ENCODE results near the gene UGT1A4.

UGT1A4 gene

DNA sequence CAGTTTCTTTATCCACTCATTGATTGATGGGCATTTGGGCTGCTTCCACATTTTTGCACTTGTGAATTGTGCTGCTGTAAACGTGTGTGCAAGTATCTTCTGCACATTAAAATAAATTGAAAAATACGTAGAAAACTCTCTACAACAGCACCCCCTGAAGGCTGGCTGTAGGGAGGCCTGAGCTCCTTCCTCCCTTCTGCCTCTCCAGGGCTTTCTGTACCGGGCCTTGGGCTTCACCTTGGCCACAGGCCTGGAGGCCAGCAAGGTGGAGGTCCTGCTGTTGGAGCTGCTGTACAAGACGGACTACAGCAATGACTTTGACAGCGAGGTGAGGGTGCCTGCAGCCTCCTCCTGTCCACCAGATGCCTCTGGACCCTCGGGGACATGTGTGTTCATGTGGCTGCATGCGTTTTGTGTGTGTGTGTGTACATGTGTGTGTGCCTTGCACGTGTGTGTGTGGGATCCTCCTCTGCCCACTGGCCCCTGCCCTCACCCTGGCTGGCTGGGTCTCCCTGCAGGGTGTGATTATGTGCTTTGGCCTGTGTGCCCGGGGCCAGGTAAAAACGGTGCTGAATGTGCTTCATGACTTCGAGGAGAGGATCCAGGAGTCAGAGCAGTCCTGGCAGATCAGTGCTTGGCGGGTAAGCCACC, 88.8 kb downstream of the UGT1A4 start:
- DNase-seq (ENCODE audit: extremely low read depth, low read depth): no peak
- no peak for TF ChIP-seq CTCF (IDR thresholded peaks at IDR 0.05; ENCODE audit: low read depth, low read length)

DNA sequence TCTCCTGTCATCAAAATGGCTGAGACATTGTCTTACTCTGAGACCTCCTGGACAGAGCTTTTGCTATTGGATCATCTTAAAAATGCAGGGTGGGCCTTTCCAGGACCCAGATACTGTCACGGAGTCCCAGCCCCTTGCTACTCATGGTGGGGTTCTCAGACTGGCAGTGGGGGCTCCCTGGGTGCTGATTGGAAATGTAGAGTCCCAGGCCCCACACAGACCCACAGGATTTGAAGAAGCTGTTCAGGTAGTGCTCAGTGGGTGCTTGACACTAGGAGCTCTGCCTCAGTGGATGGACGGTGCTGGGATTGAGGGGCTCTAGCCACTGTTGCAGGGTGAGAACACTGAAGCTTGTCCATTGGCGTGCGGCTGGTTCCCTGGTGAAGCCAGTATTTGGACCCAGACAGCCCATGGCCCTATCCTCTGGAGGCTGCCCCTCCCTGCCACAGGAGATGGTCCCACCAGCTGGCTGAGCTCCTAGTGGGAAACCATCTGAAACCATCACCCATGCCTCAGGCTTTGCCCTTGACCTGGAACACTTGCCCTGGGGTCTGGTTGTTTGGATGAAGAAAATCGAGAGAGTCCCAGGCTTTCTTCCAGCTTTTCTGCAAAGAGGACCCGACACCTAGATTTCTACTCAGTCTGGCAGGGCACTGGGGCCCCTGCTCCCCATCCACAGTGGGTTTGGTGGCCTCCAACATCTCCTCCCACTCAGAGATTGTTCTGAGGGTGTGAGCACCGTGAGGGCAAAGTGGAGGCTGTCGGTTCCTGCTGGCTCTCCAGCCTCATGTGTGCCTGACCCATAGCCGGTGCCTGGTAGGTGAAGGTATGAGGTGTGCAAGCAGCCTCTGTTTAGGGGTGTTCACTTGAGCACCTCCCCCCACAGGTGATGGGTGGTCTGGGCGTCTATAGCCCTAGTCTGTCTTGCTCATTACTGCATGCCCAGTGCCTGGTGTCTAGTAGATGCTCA, 89.7 kb downstream of the UGT1A4 start:
- TF ChIP-seq CTCF (IDR thresholded peaks at IDR 0.05; ENCODE audit: low read depth, low read length): no peak
- no peak for DNase-seq (ENCODE audit: extremely low read depth, low read depth)

- TF ChIP-seq CTCF (IDR thresholded peaks at IDR 0.05; ENCODE audit: low read depth, low read length): no peak
- DNase-seq (ENCODE audit: extremely low read depth, low read depth): no peak
Observed at GRCh38 chr2:233810385-233810784, 91.8 kb downstream of the UGT1A4 start.

- no peak for DNase-seq (ENCODE audit: extremely low read depth, low read depth)
- no peak for TF ChIP-seq CTCF (IDR thresholded peaks at IDR 0.05; ENCODE audit: low read depth, low read length)
Observed at GRCh38 chr2:233811087-233811486, 92.6 kb downstream of the UGT1A4 start.

DNA sequence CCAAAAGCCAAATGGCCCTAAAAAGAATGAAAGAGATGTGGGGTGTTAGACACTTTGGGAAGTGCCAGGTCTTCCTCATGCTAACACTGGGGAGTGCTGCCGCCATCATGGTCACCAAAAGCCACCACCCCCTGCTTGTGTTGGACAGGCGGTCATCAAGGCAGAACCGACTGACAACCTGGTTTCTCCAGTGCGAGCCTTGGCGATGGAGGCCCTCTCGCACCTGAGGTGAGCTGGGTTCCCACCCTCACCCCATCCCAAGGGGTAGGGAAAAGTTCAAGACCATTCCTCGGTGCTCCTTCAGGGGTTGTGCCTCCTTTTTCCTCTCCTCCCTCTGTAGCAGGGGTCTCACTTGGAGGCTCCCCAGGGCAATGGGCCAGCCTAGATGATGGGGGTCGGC, 93.2 kb downstream of the UGT1A4 start:
- DNase-seq (ENCODE audit: extremely low read depth, low read depth): no peak
- no peak for TF ChIP-seq CTCF (IDR thresholded peaks at IDR 0.05; ENCODE audit: low read depth, low read length)

GRCh38 chr2:233813236-233814055, 94.9 kb downstream of the UGT1A4 start:
- TF ChIP-seq CTCF (IDR thresholded peaks at IDR 0.05; ENCODE audit: low read depth, low read length): no peak

More at GRCh38 chr2:233813236-233814055, 94.9 kb downstream of the UGT1A4 start:
- no peak for DNase-seq (ENCODE audit: extremely low read depth, low read depth)

Data from AG09319 (cell line).